HL-60 (cell line): ENCODE results near the gene SLC25A21.

Experiments
- POLR2AphosphoS5 ChIP-seq: IDR thresholded peaks from 2 replicates; pipeline ENCODE4 v1.6.1; 2012; ENCODE audit warnings: low read depth
- TF ChIP-seq, protein P1 (sequence below): IDR thresholded peaks from one replicate; pipeline ENCODE4 v1.5.1; 2011; ENCODE audit warnings: low read length, control low read depth, inconsistent platforms; ENCODE audit not compliant: insufficient read depth

DNA sequence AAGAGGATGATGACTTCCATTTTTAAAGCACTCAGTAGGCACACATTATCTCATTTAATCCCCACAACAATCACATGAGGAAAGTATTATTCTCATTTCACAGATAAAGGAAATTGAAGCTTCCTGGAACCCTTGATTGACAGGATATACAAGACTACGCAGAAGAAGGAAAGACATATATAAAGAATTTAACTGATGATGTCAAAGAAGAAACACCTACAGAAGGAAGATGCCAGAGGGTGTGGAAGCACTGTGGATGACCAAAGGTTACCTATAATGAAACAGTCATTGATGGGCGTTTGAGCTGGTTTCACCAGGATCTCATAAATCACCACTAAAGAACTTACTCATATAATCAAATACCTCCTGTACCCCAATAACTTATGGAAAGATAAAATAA lies 197.4 kb downstream of the SLC25A21 start:
- no peak for TF ChIP-seq POLR2AphosphoS5
- TF ChIP-seq, protein P1, sequence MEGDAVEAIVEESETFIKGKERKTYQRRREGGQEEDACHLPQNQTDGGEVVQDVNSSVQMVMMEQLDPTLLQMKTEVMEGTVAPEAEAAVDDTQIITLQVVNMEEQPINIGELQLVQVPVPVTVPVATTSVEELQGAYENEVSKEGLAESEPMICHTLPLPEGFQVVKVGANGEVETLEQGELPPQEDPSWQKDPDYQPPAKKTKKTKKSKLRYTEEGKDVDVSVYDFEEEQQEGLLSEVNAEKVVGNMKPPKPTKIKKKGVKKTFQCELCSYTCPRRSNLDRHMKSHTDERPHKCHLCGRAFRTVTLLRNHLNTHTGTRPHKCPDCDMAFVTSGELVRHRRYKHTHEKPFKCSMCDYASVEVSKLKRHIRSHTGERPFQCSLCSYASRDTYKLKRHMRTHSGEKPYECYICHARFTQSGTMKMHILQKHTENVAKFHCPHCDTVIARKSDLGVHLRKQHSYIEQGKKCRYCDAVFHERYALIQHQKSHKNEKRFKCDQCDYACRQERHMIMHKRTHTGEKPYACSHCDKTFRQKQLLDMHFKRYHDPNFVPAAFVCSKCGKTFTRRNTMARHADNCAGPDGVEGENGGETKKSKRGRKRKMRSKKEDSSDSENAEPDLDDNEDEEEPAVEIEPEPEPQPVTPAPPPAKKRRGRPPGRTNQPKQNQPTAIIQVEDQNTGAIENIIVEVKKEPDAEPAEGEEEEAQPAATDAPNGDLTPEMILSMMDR = no peak
